Osteocyte (in vitro differentiated cells): ENCODE results near the gene PTPN2. TPM values are rescaled to one million over a fixed set of nuclear protein-coding genes. Genes with fewer than 3 reads are reported as not detected.

Experiments used
- DNase-seq: peaks from one replicate; pipeline ENCODE4 v3.0.0; 2021; ENCODE audit warnings: mixed read lengths; ENCODE audit not compliant: unreplicated experiment; ENCODE audit errors: extremely low spot score
- H3K27ac Mint-ChIP-seq: one replicate; pipeline ENCODE4 v1.8.0; 2021; ENCODE audit warnings: mild to moderate bottlenecking, mixed read lengths; ENCODE audit not compliant: unreplicated experiment
- H3K27me3 Mint-ChIP-seq: one replicate; pipeline ENCODE4 v1.8.0; 2021; ENCODE audit warnings: mixed read lengths; ENCODE audit not compliant: unreplicated experiment
- H3K36me3 Mint-ChIP-seq: one replicate; pipeline ENCODE4 v1.8.0; 2021; ENCODE audit warnings: mixed read lengths; ENCODE audit not compliant: unreplicated experiment
- H3K4me1 Mint-ChIP-seq: one replicate; pipeline ENCODE4 v1.8.0; 2021; ENCODE audit warnings: mixed read lengths; ENCODE audit not compliant: unreplicated experiment
- H3K4me3 Mint-ChIP-seq: one replicate; pipeline ENCODE4 v1.8.0; 2021; ENCODE audit warnings: mild to moderate bottlenecking, moderate library complexity, mixed read lengths; ENCODE audit not compliant: unreplicated experiment
- H3K9me3 Mint-ChIP-seq: one replicate; pipeline ENCODE4 v1.8.0; 2021; ENCODE audit warnings: mixed read lengths; ENCODE audit not compliant: unreplicated experiment
- CTCF ChIP-seq: fragments of 200-600 bp; sonication (generic); IDR thresholded peaks from 2 replicates; pipeline ENCODE4 v1.5.0; 2021; ENCODE audit warnings: antibody characterized with exemption, mild to moderate bottlenecking, moderate library complexity
- total RNA-seq: library from RNA; stranded (reverse); gene quantifications from 2 replicates; pipeline ENCODE4 v1.2.1, GENCODE V29; 2021

The PTPN2 gene
- total RNA-seq, 1 donor from 2014 or later = 28.6 TPM

GRCh38 chr18:12825230-12825629 is 58.8 kb downstream of the PTPN2 start:
- H3K4me3 Mint-ChIP-seq = no peak overlapping the region
- no peak for DNase-seq
- peaks cover 35% of the 10 kb centered on the region for H3K36me3 Mint-ChIP-seq
- H3K27ac Mint-ChIP-seq = no peak overlapping the region
- TF ChIP-seq CTCF = no peak
- H3K4me1 Mint-ChIP-seq = peaks cover under 1% of the 10 kb centered on the region
- H3K9me3 Mint-ChIP-seq = peaks cover 10% of the 10 kb centered on the region
- H3K27me3 Mint-ChIP-seq = no peaks in the 10 kb centered on the region

DNA sequence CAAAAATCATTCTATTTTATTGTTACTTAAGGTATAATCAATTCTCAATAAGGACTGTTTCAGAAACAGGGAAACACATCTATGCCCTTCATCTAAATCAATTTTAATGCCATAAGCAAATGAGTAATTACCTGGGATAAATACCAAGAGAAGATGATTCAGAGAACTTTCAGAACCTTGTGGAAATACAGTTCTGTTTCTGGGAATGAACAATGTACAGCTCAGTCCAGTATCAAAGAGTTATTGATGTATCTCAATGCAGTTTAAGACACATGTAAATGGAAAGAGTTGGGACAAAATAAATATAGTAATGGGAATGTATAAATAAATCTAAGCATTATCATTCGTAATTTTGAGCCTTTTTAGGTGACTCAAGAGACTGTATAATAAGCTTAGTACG is 60.1 kb downstream of the PTPN2 start:
- H3K4me1 Mint-ChIP-seq = peaks cover 9% of the 10 kb centered on the region
- no peak overlapping the region for H3K4me3 Mint-ChIP-seq
- no peak overlapping the region for H3K27ac Mint-ChIP-seq
- no peak for TF ChIP-seq CTCF
- H3K27me3 Mint-ChIP-seq = no peaks in the 10 kb centered on the region
- no peak for DNase-seq
- H3K9me3 Mint-ChIP-seq = peaks cover 10% of the 10 kb centered on the region
- peaks cover 31% of the 10 kb centered on the region for H3K36me3 Mint-ChIP-seq

DNA sequence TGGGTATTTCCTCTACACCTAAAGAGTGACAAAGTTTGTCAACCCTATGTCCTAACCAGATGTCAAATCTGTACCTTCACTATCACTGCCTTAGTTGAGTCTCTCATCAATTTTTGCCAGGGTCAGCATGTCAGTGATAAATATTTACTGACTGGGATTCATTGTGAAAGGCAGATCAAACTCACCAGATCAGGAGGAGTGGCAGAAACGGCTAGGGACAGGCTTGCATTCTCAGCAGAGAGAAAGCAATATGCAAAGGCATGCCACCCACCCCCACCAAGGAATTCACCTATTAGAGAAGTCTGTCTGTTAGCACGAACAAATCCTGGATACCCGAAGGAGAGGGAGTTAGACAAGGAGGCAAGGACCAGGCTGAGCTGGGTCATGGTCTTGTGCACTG is 62.6 kb downstream of the PTPN2 start:
- H3K36me3 Mint-ChIP-seq = peaks cover 33% of the 10 kb centered on the region
- no peak overlapping the region for H3K27ac Mint-ChIP-seq
- peaks cover 14% of the 10 kb centered on the region for H3K4me1 Mint-ChIP-seq
- H3K27me3 Mint-ChIP-seq = no peaks in the 10 kb centered on the region
- no peak for TF ChIP-seq CTCF
- DNase-seq = no peak
- H3K4me3 Mint-ChIP-seq = no peak overlapping the region
- no peaks in the 10 kb centered on the region for H3K9me3 Mint-ChIP-seq

DNA sequence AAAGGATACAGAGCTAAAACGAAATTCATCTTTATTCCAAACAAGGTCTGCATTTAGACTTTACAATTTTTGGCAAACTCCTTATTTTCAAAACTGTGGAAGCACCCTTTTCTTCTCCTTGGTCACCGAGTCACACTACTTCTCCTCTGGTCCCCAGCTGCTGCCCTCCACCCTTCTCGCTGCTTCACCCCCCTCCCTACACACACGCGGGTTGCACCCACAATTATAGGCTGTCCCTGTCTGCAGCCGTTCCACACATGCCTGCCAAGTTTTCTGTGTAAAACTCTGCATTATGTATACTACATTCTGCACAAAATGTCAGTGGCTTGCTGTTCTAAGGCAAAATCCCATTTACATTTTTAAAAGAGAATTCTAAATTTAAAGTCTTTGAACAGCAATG is 63.5 kb downstream of the PTPN2 start:
- no peaks in the 10 kb centered on the region for H3K27me3 Mint-ChIP-seq
- peaks cover 32% of the 10 kb centered on the region for H3K36me3 Mint-ChIP-seq
- H3K4me3 Mint-ChIP-seq = no peak overlapping the region
- peaks cover 17% of the 10 kb centered on the region for H3K4me1 Mint-ChIP-seq
- no peaks in the 10 kb centered on the region for H3K9me3 Mint-ChIP-seq
- DNase-seq = no peak
- no peak overlapping the region for H3K27ac Mint-ChIP-seq
- no peak for TF ChIP-seq CTCF

DNA sequence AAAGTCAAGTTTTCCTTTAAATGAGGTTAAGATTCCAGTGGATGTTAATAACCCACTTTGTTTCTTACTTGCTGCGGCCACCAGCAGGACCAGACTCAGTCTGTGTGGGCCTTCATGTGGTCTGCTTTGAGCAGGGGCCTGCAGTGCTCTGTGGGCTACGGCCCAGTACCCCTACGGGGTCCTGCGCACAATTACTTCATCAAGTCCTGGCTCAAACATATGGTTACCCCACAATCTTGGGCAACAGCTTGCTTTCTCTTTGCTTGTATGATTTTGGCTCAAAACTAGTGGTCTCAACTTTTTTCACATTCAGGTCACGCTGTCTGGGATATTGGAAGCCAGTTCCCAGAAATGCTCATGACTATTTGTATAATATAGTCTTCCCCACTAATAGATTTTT is 64.2 kb downstream of the PTPN2 start:
- no peak for TF ChIP-seq CTCF
- no peaks in the 10 kb centered on the region for H3K9me3 Mint-ChIP-seq
- peaks cover 17% of the 10 kb centered on the region for H3K4me1 Mint-ChIP-seq
- no peaks in the 10 kb centered on the region for H3K27me3 Mint-ChIP-seq
- H3K4me3 Mint-ChIP-seq = no peak overlapping the region
- H3K36me3 Mint-ChIP-seq = peaks cover 27% of the 10 kb centered on the region
- H3K27ac Mint-ChIP-seq = no peak overlapping the region
- no peak for DNase-seq
